GM19240 (cell line): ENCODE results near the gene TIMM13.
"Not testable (repeated sequence)": the region's sequence is repeated elsewhere in the genome, so short reads cannot be mapped to it uniquely, and the experiment has no call there.

Source experiments
- DNase-seq: peaks from one replicate; pipeline ENCODE4 v3.0.0; 2011; ENCODE audit warnings: low spot score; ENCODE audit not compliant: insufficient read length

The TIMM13 gene

GRCh38 chr19:2415281-2415972 lies 12.0 kb downstream of the TIMM13 start:
- no peak for DNase-seq

- no peak for DNase-seq
These were observed 13.8 kb downstream of the TIMM13 start for GRCh38 chr19:2413629-2414028.

- no peak for DNase-seq
These were observed 14.2 kb downstream of the TIMM13 start for GRCh38 chr19:2413159-2413558.

GRCh38 chr19:2412449-2412848 lies 14.9 kb downstream of the TIMM13 start:
- DNase-seq: no peak

- DNase-seq: no peak
These were observed 15.7 kb downstream of the TIMM13 start for GRCh38 chr19:2411709-2412108.

- no peak for DNase-seq
These were observed 17.4 kb downstream of the TIMM13 start for GRCh38 chr19:2410023-2410422.

- no peak for DNase-seq
These were observed 18.0 kb downstream of the TIMM13 start for GRCh38 chr19:2409352-2409912.

- DNase-seq: no peak
These were observed 19.1 kb downstream of the TIMM13 start for GRCh38 chr19:2408247-2408646.

GRCh38 chr19:2399582-2399981 lies 27.8 kb downstream of the TIMM13 start:
- DNase-seq: no peak

GRCh38 chr19:2398735-2399305 lies 28.6 kb downstream of the TIMM13 start:
- no peak for DNase-seq

- DNase-seq: not testable (repeated sequence)
These were observed 30.2 kb downstream of the TIMM13 start for GRCh38 chr19:2397173-2397572.

- not testable (repeated sequence) for DNase-seq
These were observed 32.0 kb downstream of the TIMM13 start for GRCh38 chr19:2395293-2395829.

- no peak for DNase-seq
These were observed 32.7 kb downstream of the TIMM13 start for GRCh38 chr19:2394442-2395292.

GRCh38 chr19:2394054-2394441 lies 33.3 kb downstream of the TIMM13 start:
- DNase-seq: no peak

GRCh38 chr19:2392899-2393298 lies 34.5 kb downstream of the TIMM13 start:
- not testable (repeated sequence) for DNase-seq

GRCh38 chr19:2392366-2392765 lies 35.0 kb downstream of the TIMM13 start:
- DNase-seq: no peak

- peak; percentile 58 for DNase-seq
These were observed 36.2 kb downstream of the TIMM13 start for GRCh38 chr19:2391118-2391725.

GRCh38 chr19:2389594-2389993 lies 37.8 kb downstream of the TIMM13 start:
- no peak for DNase-seq

GRCh38 chr19:2387367-2388288 lies 39.8 kb downstream of the TIMM13 start:
- DNase-seq: no peak

- no peak for DNase-seq
These were observed 42.2 kb downstream of the TIMM13 start for GRCh38 chr19:2385053-2385721.
